GM10248 (cell line): ENCODE data around the gene GAK.

Experiments
- CTCF ChIA-PET: fragments of 300-600 bp; sonication (Branson Sonifier 250); formaldehyde crosslinking; extraction: SDS; loops from one replicate; lab custom pipeline; 2021; ENCODE audit warnings: antibody characterized with exemption; lab: Yijun Ruan, JAX
- POLR2A ChIA-PET: fragments of 350-650 bp; sonication (Branson Sonifier 250); formaldehyde crosslinking; extraction: SDS; loops from one replicate; lab custom pipeline; 2020; ENCODE audit warnings: antibody characterized with exemption; lab: Yijun Ruan, JAX
- DNase-seq: peaks from one replicate; pipeline ENCODE4 v3.0.0; 2012; ENCODE audit errors: extremely low spot score
- CTCF ChIP-seq: IDR thresholded peaks from 2 replicates; pipeline ENCODE4 v1.5.1; 2012; ENCODE audit warnings: mild to moderate bottlenecking, low read depth; ENCODE audit errors: extremely low read depth, missing control alignments, control extremely low read depth

GAK gene

GRCh38 chr4:959338-960139 lies 27.4 kb upstream of the GAK start:
- no peak for DNase-seq
- ChIA-PET CTCF (interaction anchor here (1.0 kb wide), 1 partner anchor 28 kb away, joined by 3 read pairs; the partner anchor contains the start of gene IDUA), POLR2A (no interaction called here)
- TF ChIP-seq CTCF: no peak

GRCh38 chr4:958696-959337 lies 26.7 kb upstream of the GAK start:
- ChIA-PET CTCF (interaction anchor here (1.0 kb wide), 1 partner anchor 28 kb away, joined by 3 read pairs; the partner anchor contains the start of gene IDUA), POLR2A (no interaction called here)
- no peak for DNase-seq
- no peak for TF ChIP-seq CTCF

- DNase-seq: no peak
- no peak for TF ChIP-seq CTCF
- ChIA-PET CTCF (no interaction called here), POLR2A (no interaction called here)
These were observed 26.2 kb upstream of the GAK start for GRCh38 chr4:958314-958665.

- no peak for DNase-seq
- TF ChIP-seq CTCF: no peak
- POLR2A ChIA-PET: no interaction called here
- CTCF ChIA-PET: no interaction called here
These were observed 25.6 kb upstream of the GAK start for GRCh38 chr4:957581-958313.

GRCh38 chr4:957231-957580 lies 25.1 kb upstream of the GAK start:
- ChIA-PET POLR2A (no interaction called here), CTCF (no interaction called here)
- DNase-seq: no peak
- no peak for TF ChIP-seq CTCF

GRCh38 chr4:956531-957230 lies 24.6 kb upstream of the GAK start:
- ChIA-PET POLR2A (interaction anchor here (0.7 kb wide), 1 partner anchor 97 kb away, joined by 10 read pairs; no protein-coding TSS in a partner anchor), CTCF (no interaction called here)
- DNase-seq: no peak
- no peak for TF ChIP-seq CTCF
